ENCODE results near the gene PTTG1IP. TPM values are rescaled to one million over a fixed set of nuclear protein-coding genes. Genes with fewer than 3 reads are reported as not detected.

The PTTG1IP gene
- total and polyA plus RNA-seq, 2 donors (not counting 1 experiment from before 2014, with no cell fraction given) = 30.7 to 58.6 TPM

DNA sequence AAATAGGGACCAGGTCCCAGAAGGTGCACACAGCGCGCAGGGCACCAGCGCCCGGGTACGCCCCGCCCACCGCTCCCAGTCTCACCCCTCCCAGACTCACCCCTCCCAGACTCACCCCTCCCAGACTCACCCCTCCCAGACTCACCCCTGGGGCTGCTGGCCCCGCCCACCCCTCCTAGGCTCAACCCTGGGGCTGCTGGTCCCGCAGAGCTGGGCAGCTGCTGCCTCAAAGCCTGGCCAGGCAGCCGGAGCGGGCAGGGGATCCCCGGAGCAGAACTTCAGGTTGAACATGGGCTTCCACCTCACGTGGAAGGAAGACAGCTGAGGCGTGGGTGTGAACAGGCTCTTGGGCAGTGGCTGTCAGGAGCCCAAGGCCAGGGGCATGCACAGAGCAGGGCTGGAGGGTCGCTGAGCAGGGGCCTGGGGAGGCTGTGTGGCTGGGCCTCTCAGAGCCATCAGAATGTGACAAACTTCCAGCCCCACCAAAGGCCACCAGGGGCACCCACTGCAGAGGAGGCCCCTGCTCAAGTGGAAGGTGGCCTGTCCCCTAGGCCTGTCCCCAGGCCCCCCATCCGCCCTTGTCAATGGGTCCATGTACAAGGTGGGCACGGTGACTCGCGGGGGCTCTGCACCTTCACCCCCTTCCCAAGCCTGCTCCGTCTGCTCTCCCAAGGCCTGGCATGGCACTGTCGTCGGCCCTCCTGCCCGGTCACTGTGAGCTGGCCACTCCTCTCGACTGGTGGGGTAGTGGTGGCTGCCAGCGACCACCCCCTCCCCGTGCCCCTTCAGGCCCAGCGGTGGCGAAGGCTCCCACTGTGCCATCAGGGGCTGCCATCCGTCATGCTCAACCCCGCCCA, 35.2 kb downstream of the PTTG1IP start:
- Histone ChIP-seq H3K27me3 (replicated peaks in 1 of 4; ENCODE audit: control extremely low read depth in 1 of 4, control insufficient read depth in 3 of 4, insufficient read depth in 4 of 4, low read length in 3 of 4) (peaks cover 0 to 14% (median 0%) of the 10 kb centered on the region in 4 experiments), H2AFZ (ENCODE audit: insufficient read depth, low read depth, low read length, poor library complexity, severe bottlenecking) (no peak overlapping the region), H3K4me3 (ENCODE audit: control extremely low read depth in 1 of 5, extremely low read depth in 1 of 5, insufficient read depth in 1 of 5, low read depth in 2 of 5, low read length in 4 of 5) (no peak overlapping the region), H3K36me3 (replicated peaks in 1 of 2; ENCODE audit: control extremely low read depth in 1 of 2, control insufficient read depth in 1 of 2, extremely low read depth in 1 of 2, insufficient read depth in 2 of 2, low read length in 1 of 2) (no peaks in the 10 kb centered on the region), H3K9me3 (ENCODE audit: control extremely low read depth in 1 of 3, control insufficient read depth in 2 of 3, insufficient read depth in 1 of 3, low read length in 2 of 3) (no peaks in the 10 kb centered on the region), H3K27ac (ENCODE audit: low read length in 2 of 2) (no peak overlapping the region), H3K4me1 (ENCODE audit: control insufficient read depth in 2 of 2, insufficient read depth in 2 of 2, low read length in 2 of 2) (no peaks in the 10 kb centered on the region), H3K79me2 (ENCODE audit: control insufficient read depth, insufficient read depth, low read length) (no peaks in the 10 kb centered on the region), H4K20me1 (ENCODE audit: control insufficient read depth, insufficient read depth, low read length, poor library complexity, severe bottlenecking) (no peaks in the 10 kb centered on the region), H3K4me2 (replicated peaks; ENCODE audit: low read depth, low read length, poor library complexity, severe bottlenecking) (no peak overlapping the region), H3K9ac (ENCODE audit: low read length) (no peak overlapping the region)
- intact Hi-C loops (cut with micrococcal nuclease) = no loop called here
- ATAC-seq (ENCODE audit: low read depth) (no peak), DNase-seq (no peak)
- Mint-ChIP-seq H3K4me1 (no peaks in the 10 kb centered on the region), H3K27ac (no peak overlapping the region), H3K27me3 (peaks cover 28% of the 10 kb centered on the region), H3K9me3 (ENCODE audit: insufficient read depth) (no peaks in the 10 kb centered on the region), H3K4me3 (no peak overlapping the region)
- 82% methylated on average over 25 of the region's 30 CpGs for WGBS (ENCODE audit: insufficient coverage)
- ChIA-PET POLR2A (no interaction called here), CTCF (no interaction called here)
- TF ChIP-seq, protein P1, sequence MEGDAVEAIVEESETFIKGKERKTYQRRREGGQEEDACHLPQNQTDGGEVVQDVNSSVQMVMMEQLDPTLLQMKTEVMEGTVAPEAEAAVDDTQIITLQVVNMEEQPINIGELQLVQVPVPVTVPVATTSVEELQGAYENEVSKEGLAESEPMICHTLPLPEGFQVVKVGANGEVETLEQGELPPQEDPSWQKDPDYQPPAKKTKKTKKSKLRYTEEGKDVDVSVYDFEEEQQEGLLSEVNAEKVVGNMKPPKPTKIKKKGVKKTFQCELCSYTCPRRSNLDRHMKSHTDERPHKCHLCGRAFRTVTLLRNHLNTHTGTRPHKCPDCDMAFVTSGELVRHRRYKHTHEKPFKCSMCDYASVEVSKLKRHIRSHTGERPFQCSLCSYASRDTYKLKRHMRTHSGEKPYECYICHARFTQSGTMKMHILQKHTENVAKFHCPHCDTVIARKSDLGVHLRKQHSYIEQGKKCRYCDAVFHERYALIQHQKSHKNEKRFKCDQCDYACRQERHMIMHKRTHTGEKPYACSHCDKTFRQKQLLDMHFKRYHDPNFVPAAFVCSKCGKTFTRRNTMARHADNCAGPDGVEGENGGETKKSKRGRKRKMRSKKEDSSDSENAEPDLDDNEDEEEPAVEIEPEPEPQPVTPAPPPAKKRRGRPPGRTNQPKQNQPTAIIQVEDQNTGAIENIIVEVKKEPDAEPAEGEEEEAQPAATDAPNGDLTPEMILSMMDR (IDR thresholded peaks at IDR 0.05) = no peak
- TF ChIP-seq EZH2 (IDR thresholded peaks at IDR 0.05; ENCODE audit: borderline replicate concordance, insufficient read depth, low read depth, low read length, poor library complexity, severe bottlenecking) = no peak

DNA sequence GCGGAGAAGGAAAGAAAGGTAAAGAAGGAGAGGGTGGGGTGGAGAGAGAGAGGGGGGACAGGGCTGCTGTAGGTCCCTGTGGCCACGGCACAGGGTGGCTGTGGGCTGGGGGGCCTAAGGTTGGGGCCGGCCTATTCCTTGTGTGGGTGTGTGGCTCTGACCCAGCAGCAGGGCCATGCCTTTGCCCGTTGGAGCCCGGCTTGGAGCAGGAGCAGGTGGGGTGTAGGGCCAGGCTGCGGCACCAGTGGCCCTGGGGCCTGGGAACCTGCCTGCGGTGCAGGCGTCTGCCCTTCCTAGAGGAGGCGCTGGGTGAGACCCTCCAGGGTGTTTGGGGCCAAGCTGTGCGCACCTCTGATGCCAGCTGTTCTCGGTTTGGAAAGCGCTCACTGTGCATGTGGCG, 36.0 kb downstream of the PTTG1IP start:
- POLR2A ChIA-PET = no interaction called here

More for the DNA sequence above, 36.0 kb downstream of the PTTG1IP start:
- ATAC-seq (ENCODE audit: low read depth) (no peak), DNase-seq (no peak)
- Histone ChIP-seq H3K9me3 (ENCODE audit: control extremely low read depth in 1 of 3, control insufficient read depth in 2 of 3, insufficient read depth in 1 of 3, low read length in 2 of 3) (no peaks in the 10 kb centered on the region), H3K36me3 (replicated peaks in 1 of 2; ENCODE audit: control extremely low read depth in 1 of 2, control insufficient read depth in 1 of 2, extremely low read depth in 1 of 2, insufficient read depth in 2 of 2, low read length in 1 of 2) (no peaks in the 10 kb centered on the region), H3K27me3 (replicated peaks in 1 of 4; ENCODE audit: control extremely low read depth in 1 of 4, control insufficient read depth in 3 of 4, insufficient read depth in 4 of 4, low read length in 3 of 4) (peaks cover 0 to 14% (median 0%) of the 10 kb centered on the region in 4 experiments), H2AFZ (ENCODE audit: insufficient read depth, low read depth, low read length, poor library complexity, severe bottlenecking) (no peak overlapping the region), H3K4me2 (replicated peaks; ENCODE audit: low read depth, low read length, poor library complexity, severe bottlenecking) (no peak overlapping the region), H3K27ac (ENCODE audit: low read length in 2 of 2) (no peak overlapping the region), H3K4me3 (ENCODE audit: control extremely low read depth in 1 of 5, extremely low read depth in 1 of 5, insufficient read depth in 1 of 5, low read depth in 2 of 5, low read length in 4 of 5) (no peak overlapping the region), H3K4me1 (ENCODE audit: control insufficient read depth in 2 of 2, insufficient read depth in 2 of 2, low read length in 2 of 2) (no peaks in the 10 kb centered on the region), H3K79me2 (ENCODE audit: control insufficient read depth, insufficient read depth, low read length) (no peaks in the 10 kb centered on the region), H3K9ac (ENCODE audit: low read length) (no peak overlapping the region), H4K20me1 (ENCODE audit: control insufficient read depth, insufficient read depth, low read length, poor library complexity, severe bottlenecking) (no peaks in the 10 kb centered on the region)
- CTCF ChIA-PET = no interaction called here
- intact Hi-C loops (cut with micrococcal nuclease) = no loop called here
- Mint-ChIP-seq H3K4me3 (no peak overlapping the region), H3K9me3 (ENCODE audit: insufficient read depth) (no peaks in the 10 kb centered on the region), H3K27ac (no peak overlapping the region), H3K4me1 (no peaks in the 10 kb centered on the region), H3K27me3 (peaks cover 24% of the 10 kb centered on the region)
- WGBS (ENCODE audit: insufficient coverage) = 98% methylated on average over 13 of the region's 13 CpGs
- no peak for TF ChIP-seq EZH2 (IDR thresholded peaks at IDR 0.05; ENCODE audit: borderline replicate concordance, insufficient read depth, low read depth, low read length, poor library complexity, severe bottlenecking)
- TF ChIP-seq, protein P1 (IDR thresholded peaks at IDR 0.05) = no peak
